Psoas muscle (tissue), 8 donors: ENCODE measurements around the gene RIMBP2. TPM values are rescaled to one million over a fixed set of nuclear protein-coding genes. Genes with fewer than 3 reads are reported as not detected.

Experiments
- ATAC-seq, 4 donors: fragments of 200-7000 bp; cut with Tn5 transposase; one replicate each; pipeline ENCODE4 v1.9.1; 2020; ENCODE audit warnings: moderate library complexity in 3 of 4, mild to moderate bottlenecking in 2 of 4
- DNase-seq, 2 donors: peaks; one replicate each; pipeline ENCODE4 v3.0.0-alpha.2; 2020
- H3K27ac ChIP-seq: fragments of 200-600 bp; one replicate; pipeline ENCODE4 v1.8.0; 2022
- H3K27me3 ChIP-seq, 3 donors: fragments of 200-600 bp in 1 of 3; one replicate each; pipeline versions ENCODE4 v1.6.1 to v1.8.0; 2013 to 2022; ENCODE audit warnings: low read length in 2 of 3, mild to moderate bottlenecking in 2 of 3, moderate library complexity in 1 of 3; ENCODE audit not compliant: insufficient read depth in 3 of 3
- H3K36me3 ChIP-seq, 2 donors: fragments of 200-600 bp in 1 of 2; one replicate each; pipeline versions ENCODE4 v1.6.1 to v1.8.0; 2013 to 2022; ENCODE audit warnings: low read depth in 1 of 2, mild to moderate bottlenecking in 1 of 2, moderate library complexity in 1 of 2; ENCODE audit not compliant: insufficient read depth in 1 of 2
- H3K4me1 ChIP-seq: fragments of 200-600 bp; one replicate; pipeline ENCODE4 v1.8.0; 2022
- H3K4me3 ChIP-seq: fragments of 200-600 bp; one replicate; pipeline ENCODE4 v1.8.0; 2022; ENCODE audit warnings: mild to moderate bottlenecking
- H3K9me3 ChIP-seq: fragments of 200-600 bp; one replicate; pipeline ENCODE4 v1.8.0; 2022
- CTCF ChIP-seq: fragments of 200-600 bp; IDR thresholded peaks from one replicate; pipeline ENCODE4 v1.8.0; 2022; ENCODE audit warnings: antibody characterized with exemption
- WGBS, 3 donors: extraction: QIAGEN DNeasy Blood & Tissue Kit; methylation state at CpG; one replicate each; pipeline versions ENCODE4 v1.1.6 to v1.1.7; 2013; 5-methylcytosine and 5-hydroxymethylcytosine counted together
- intact Hi-C, 2 donors: fragments of 100-400 bp; cut with DNase I; formaldehyde crosslinking; loops; one replicate each; pipeline versions ENCODE4 v1.11.0 to v1.14.2; 2022
- polyA plus RNA-seq, 3 donors: library from polyadenylated mRNA; stranded (reverse); fragments of 200-250 nt; gene quantifications; one replicate each; pipeline ENCODE4 v1.2.3, GENCODE V29; 2013
- total RNA-seq, 4 donors: library from RNA; stranded (reverse); fragmentation: NEBNext Ultra II Directional in 2 of 4; extraction: Animal tissue kit (Norgen Biotek cat#: 25700) in 2 of 4; gene quantifications; one replicate each; pipeline versions ENCODE4 v1.2.1 to v1.2.4, GENCODE V29; 2021 to 2023
- donor health status: healthy with polysubstance abuse.
- donor health status: DM: no; HTN: no; CAD: no; lungs with moderate emphysema.
- donor health status: Bipolar disorder and iron deficiency.
- donor health status: healthy.
- donor health status: DM: yes; HTN: yes; CAD: no.
- donor health status: DM: no; HTN: no; CAD: no.
- donor health status: DM: no; HTN: no; CAD: no.
- donor health status: DM: yes; HTN: yes; CAD: no.

Gene RIMBP2
- total and polyA plus RNA-seq, 7 donors, result 0.05 to 1.2 (median 0.21) TPM

- DNase-seq, result no peak
- ATAC-seq, result no peak
- WGBS, 3 donors, result 59 to 64% (median 60%) methylated on average over 10 of the region's 10 CpGs
These were observed 250.5 kb downstream of the RIMBP2 start for GRCh38 chr12:130465626-130466025.

DNA sequence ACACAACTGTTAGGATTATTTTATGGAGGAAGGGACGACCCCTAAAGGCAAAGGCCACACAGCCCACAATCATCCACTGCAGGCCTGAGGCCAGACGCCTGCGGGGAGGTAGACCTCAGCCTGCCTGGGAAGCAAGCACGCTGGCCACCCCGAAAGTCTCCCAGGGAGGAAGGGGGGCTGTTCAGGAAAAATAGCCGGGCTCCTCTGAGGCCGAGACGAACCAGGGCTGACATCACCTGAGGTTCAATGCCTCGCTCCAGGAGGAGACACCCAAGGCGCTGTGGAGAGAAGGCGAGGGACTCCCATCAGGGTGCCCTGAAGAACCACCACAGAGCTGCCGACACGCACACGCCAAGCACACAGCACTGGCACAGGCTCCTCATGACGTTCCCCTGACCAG lies 251.1 kb downstream of the RIMBP2 start:
- 92 to 94% (median 94%) methylated on average over 15 of the region's 15 CpGs for WGBS, 3 donors
- H3K4me1 ChIP-seq, result no peaks in the 10 kb centered on the region
- H3K36me3 ChIP-seq, result no peaks in the 10 kb centered on the region
- H3K27me3 ChIP-seq, result peaks cover 0 to 2% (median under 1%) of the 10 kb centered on the region in 3 donors
- TF ChIP-seq CTCF, result no peak
- no peaks in the 10 kb centered on the region for H3K9me3 ChIP-seq
- H3K4me3 ChIP-seq, result no peak overlapping the region
- no peak for ATAC-seq
- no peak overlapping the region for H3K27ac ChIP-seq
- intact Hi-C loops, result no loop called here
- DNase-seq, result no peak

More at GRCh38 chr12:130465626-130466025, 250.5 kb downstream of the RIMBP2 start:
- no peaks in the 10 kb centered on the region for H3K4me1 ChIP-seq
- H3K4me3 ChIP-seq, result no peak overlapping the region
- peaks cover 0 to 2% (median 0%) of the 10 kb centered on the region in 3 donors for H3K27me3 ChIP-seq
- intact Hi-C loops, result no loop called here
- H3K9me3 ChIP-seq, result no peaks in the 10 kb centered on the region
- TF ChIP-seq CTCF, result no peak
- no peak overlapping the region for H3K27ac ChIP-seq
- H3K36me3 ChIP-seq, result no peaks in the 10 kb centered on the region

DNA sequence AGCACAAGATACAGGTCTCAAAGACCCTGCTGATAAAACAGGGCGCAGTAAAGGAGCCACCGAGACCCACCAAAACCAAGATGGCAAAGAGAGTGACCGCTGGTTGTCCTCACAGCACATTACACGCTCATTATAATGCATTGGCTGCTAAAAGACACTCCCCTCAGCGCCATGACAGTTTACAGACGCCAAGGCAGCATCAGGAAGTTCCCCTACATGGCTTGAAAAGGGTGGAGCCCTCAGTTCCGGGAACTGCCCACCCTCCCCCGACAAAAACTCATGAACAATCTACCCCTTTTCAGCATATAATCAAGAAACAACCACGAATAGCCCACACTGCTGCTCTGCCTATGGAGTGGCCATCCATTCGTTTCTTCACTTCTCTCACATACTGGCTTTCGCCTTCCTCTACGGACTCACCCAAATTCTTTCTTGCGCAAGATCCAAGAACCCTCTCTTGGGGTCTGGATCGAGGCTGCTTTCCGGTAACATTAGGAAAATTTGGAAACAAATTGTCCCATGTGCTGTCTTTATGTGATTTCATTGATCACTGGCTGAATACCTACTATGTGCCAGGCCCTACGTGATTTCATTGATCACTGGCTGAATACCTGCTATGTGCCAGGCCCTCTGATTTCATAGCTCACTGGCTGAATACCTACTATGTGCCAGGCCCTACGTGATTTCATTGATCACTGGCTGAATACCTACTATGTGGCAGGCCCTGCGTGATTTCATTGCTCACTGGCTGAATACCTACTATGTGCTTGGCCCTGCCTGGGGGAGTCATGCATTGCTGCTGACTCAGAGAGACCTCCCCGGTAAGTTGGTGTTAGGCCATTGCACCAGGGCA lies 252.1 kb downstream of the RIMBP2 start:
- Histone ChIP-seq H3K27me3 (peaks cover 0 to 6% (median 6%) of the 10 kb centered on the region in 3 donors), H3K36me3 (no peaks in the 10 kb centered on the region), H3K4me1 (no peaks in the 10 kb centered on the region), H3K4me3 (no peak overlapping the region), H3K27ac (no peak overlapping the region), H3K9me3 (no peaks in the 10 kb centered on the region)
- 60 to 64% (median 60%) methylated on average over 19 of the region's 19 CpGs for WGBS, 3 donors
- ATAC-seq (no peak), DNase-seq (peak in 1 of 2 donors; percentile 17)
- no peak for TF ChIP-seq CTCF
- intact Hi-C loops, result no loop called here

DNA sequence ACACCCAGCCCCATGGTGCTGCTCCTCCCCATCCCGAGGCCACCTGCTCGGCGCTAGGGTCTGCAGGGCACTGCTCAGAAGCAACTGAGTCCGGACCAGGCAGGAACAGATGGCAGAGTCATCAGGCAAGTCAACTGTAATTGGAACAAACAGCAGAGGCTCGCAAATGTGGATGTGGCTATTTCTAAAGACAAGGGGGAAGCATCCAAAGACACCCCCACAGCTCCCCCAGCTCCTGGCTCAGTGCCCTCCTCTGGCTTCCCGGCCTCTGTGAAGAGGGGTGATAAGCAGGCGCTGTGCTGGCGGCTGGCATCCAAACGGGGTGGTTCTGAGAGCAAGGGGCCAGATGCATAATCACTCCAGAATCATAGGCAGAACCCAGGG lies 252.8 kb downstream of the RIMBP2 start:
- Histone ChIP-seq H3K4me1 (no peaks in the 10 kb centered on the region), H3K27ac (no peak overlapping the region), H3K36me3 (no peaks in the 10 kb centered on the region), H3K27me3 (peaks cover 0 to 9% (median 8%) of the 10 kb centered on the region in 3 donors), H3K9me3 (no peaks in the 10 kb centered on the region), H3K4me3 (no peak overlapping the region)
- intact Hi-C loops, result no loop called here
- no peak for DNase-seq
- no peak for ATAC-seq
- WGBS, 3 donors, result 20 to 53% (median 21%) methylated on average over 9 of the region's 9 CpGs
- TF ChIP-seq CTCF, result no peak
